IgD-negative memory B cell (primary cell): ENCODE data around the gene SMAD9. TPM values are rescaled to one million over a fixed set of nuclear protein-coding genes. Genes with fewer than 3 reads are reported as not detected.
"Not testable (repeated sequence)": the region's sequence is repeated elsewhere in the genome, so short reads cannot be mapped to it uniquely, and the experiment has no call there.

ENCODE experiments used
- H3K27ac Mint-ChIP-seq, 3 donors: one replicate each; pipeline ENCODE4 v1.8.0; 2020 to 2022; ENCODE audit warnings: mild to moderate bottlenecking in 3 of 3, mixed read lengths in 3 of 3, moderate library complexity in 1 of 3
- H3K27me3 Mint-ChIP-seq: one replicate; pipeline ENCODE4 v1.8.0; 2021; ENCODE audit warnings: mixed read lengths
- H3K36me3 Mint-ChIP-seq: one replicate; pipeline ENCODE4 v1.8.0; 2020; ENCODE audit warnings: mild to moderate bottlenecking, mixed read lengths
- H3K4me1 Mint-ChIP-seq, 3 donors: one replicate each; pipeline ENCODE4 v1.8.0; 2020 to 2022; ENCODE audit warnings: mixed read lengths in 3 of 3, mild to moderate bottlenecking in 1 of 3
- H3K4me3 Mint-ChIP-seq, 4 donors: one replicate each; pipeline ENCODE4 v1.8.0; 2020 to 2022; ENCODE audit warnings: mild to moderate bottlenecking in 4 of 4, mixed read lengths in 4 of 4, moderate library complexity in 3 of 4
- H3K9me3 Mint-ChIP-seq, 3 donors: one replicate each; pipeline ENCODE4 v1.8.0; 2020 to 2021; ENCODE audit warnings: mixed read lengths in 3 of 3, mild to moderate bottlenecking in 1 of 3
- polyA plus RNA-seq: library from polyadenylated mRNA; unstranded; fragments of 300-500 nt; fragmentation: Illumina TruSeq; gene quantifications from one replicate; pipeline ENCODE4 v1.2.3, GENCODE V29; 2021

Gene SMAD9
- polyA plus RNA-seq, 1 donor from 2014 or later: 0.04 TPM

DNA sequence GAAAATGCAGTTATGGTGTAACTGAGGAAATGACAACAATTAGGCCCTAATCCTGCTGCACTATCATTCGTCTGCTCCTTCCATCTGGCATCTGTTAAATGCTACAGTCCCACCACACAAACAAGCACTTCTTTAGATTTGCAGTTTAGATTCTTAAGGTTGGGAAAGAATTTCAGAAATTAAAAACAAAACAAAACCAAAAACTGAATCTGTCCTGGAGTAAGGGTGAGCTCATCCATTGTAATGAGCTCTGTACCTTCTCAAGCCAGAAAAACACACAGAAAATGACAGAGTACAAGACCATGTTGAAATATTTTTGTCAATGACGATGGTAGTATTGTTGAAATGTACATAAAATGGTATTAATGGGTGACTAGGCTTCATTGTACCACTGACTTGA lies 28.3 kb downstream of the SMAD9 start:
- Mint-ChIP-seq H3K4me3 (no peak overlapping the region), H3K27ac (no peak overlapping the region), H3K27me3 (peaks cover 4% of the 10 kb centered on the region), H3K9me3 (peaks cover 0 to 4% (median 0%) of the 10 kb centered on the region in 3 donors), H3K4me1 (peaks cover 0 to 4% (median 0%) of the 10 kb centered on the region in 3 donors), H3K36me3 (peaks cover 3% of the 10 kb centered on the region)

GRCh38 chr13:36888645-36889044 lies 31.4 kb downstream of the SMAD9 start:
- peaks cover 12% of the 10 kb centered on the region for H3K27me3 Mint-ChIP-seq
- H3K4me3 Mint-ChIP-seq: no peak overlapping the region
- peaks cover 0 to 4% (median 0%) of the 10 kb centered on the region in 3 donors for H3K4me1 Mint-ChIP-seq
- H3K9me3 Mint-ChIP-seq: no peaks in the 10 kb centered on the region
- peaks cover 3% of the 10 kb centered on the region for H3K36me3 Mint-ChIP-seq
- H3K27ac Mint-ChIP-seq: no peak overlapping the region

GRCh38 chr13:36887758-36888521 lies 32.1 kb downstream of the SMAD9 start:
- peaks cover 3% of the 10 kb centered on the region for H3K36me3 Mint-ChIP-seq

DNA sequence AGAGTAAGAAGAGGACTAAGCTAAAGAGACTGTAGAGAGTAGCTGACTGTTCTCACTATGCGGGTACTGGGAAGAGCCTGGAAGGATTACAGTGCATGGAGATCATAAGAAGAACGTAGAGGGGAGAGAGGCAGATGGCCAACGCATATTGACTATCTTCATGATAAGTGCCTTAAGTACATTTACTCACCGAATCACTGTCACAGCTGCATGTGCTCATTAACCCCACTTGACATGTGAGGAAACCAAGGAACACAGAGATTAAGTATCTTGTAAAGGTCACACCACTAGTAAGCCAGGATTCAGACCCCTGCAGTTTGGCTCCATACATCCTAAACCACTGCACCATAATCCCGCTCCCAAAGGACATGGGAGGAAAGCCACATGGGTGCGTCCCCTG lies 34.1 kb downstream of the SMAD9 start:
- no peaks in the 10 kb centered on the region for H3K9me3 Mint-ChIP-seq
- peaks cover 13% of the 10 kb centered on the region for H3K27me3 Mint-ChIP-seq
- no peak overlapping the region for H3K27ac Mint-ChIP-seq
- no peak overlapping the region for H3K4me3 Mint-ChIP-seq
- H3K4me1 Mint-ChIP-seq: peaks cover 0 to 4% (median 0%) of the 10 kb centered on the region in 3 donors
- peaks cover 3% of the 10 kb centered on the region for H3K36me3 Mint-ChIP-seq

More at GRCh38 chr13:36887758-36888521, 32.1 kb downstream of the SMAD9 start:
- Mint-ChIP-seq H3K4me3 (no peak overlapping the region), H3K9me3 (no peaks in the 10 kb centered on the region), H3K27ac (no peak overlapping the region), H3K27me3 (peaks cover 12% of the 10 kb centered on the region), H3K4me1 (peaks cover 0 to 4% (median 0%) of the 10 kb centered on the region in 3 donors)

- H3K4me3 Mint-ChIP-seq: no peak overlapping the region
- H3K4me1 Mint-ChIP-seq: peaks cover 0 to 4% (median 0%) of the 10 kb centered on the region in 3 donors
- H3K9me3 Mint-ChIP-seq: no peaks in the 10 kb centered on the region
- H3K27me3 Mint-ChIP-seq: peaks cover 15% of the 10 kb centered on the region
- H3K36me3 Mint-ChIP-seq: peaks cover 3% of the 10 kb centered on the region
- H3K27ac Mint-ChIP-seq: no peak overlapping the region
These were observed 35.8 kb downstream of the SMAD9 start for GRCh38 chr13:36884235-36884634.

DNA sequence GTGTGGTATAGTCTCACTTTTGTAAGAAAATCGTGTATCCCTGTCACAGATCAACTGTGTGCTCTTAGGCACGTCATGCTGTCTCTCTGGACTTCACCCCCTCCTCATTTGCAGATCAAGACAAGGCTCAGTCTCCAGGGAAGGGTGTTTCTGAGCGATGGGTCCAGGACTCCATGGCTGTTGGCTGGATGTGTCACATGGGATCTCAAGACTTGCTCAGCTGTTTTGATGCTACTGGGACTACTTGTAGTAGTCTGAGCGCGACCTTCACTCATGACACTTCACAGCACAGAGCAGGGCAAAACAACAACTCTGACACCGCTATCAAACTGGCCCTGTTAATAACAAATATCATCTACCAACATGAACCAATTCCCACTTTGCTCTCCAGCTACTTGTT lies 36.2 kb downstream of the SMAD9 start:
- Mint-ChIP-seq H3K9me3 (no peaks in the 10 kb centered on the region), H3K4me1 (peaks cover 0 to 4% (median 0%) of the 10 kb centered on the region in 3 donors), H3K36me3 (peaks cover 3% of the 10 kb centered on the region), H3K4me3 (no peak overlapping the region), H3K27me3 (peaks cover 15% of the 10 kb centered on the region), H3K27ac (no peak overlapping the region)

DNA sequence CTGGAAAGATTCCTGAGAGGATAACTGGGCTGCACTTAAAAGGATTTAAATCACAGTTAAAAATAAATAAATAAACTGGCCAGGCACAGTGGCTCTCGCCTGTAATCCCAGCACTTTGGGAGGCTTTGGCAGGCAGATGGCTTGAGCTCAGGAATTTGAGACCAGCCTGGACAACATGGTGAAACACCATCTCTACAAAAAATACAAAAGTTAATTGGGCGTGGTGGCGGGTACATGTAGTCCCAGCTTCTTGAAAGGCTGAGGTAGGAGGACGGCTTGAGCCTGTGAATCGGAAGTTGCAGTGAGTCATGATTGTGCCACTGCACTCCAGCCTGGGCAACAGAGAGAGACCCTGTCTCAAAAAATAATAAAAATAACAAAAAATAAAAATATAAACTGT lies 36.6 kb downstream of the SMAD9 start:
- H3K4me3 Mint-ChIP-seq, H3K9me3 Mint-ChIP-seq, H3K4me1 Mint-ChIP-seq, H3K36me3 Mint-ChIP-seq, H3K27ac Mint-ChIP-seq: not testable (repeated sequence)
- H3K27me3 Mint-ChIP-seq: peaks cover 15% of the 10 kb centered on the region

GRCh38 chr13:36882829-36883390 lies 37.1 kb downstream of the SMAD9 start:
- Mint-ChIP-seq H3K9me3 (no peaks in the 10 kb centered on the region), H3K27me3 (peaks cover 15% of the 10 kb centered on the region), H3K4me1 (no peaks in the 10 kb centered on the region), H3K27ac (no peak overlapping the region), H3K36me3 (no peaks in the 10 kb centered on the region), H3K4me3 (no peak overlapping the region)

DNA sequence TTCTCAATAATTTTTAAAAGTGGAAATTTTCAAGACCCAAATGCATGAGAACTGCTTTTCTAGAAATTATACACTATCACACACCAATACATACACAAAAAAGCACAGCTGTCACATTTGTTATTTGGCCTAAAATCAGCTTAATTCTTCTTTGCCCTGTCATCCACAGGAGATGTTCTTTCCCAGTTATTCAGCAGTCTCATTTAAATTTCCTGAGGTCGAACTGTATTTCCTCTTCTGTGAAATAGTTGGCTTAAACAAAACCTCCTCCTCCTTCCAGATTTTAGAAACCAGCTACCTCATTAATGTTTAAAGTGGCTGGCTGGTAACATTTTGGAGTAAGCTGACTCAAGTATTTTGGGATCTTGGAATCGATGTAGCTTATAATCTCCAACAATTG lies 39.1 kb downstream of the SMAD9 start:
- Mint-ChIP-seq H3K36me3 (no peaks in the 10 kb centered on the region), H3K4me3 (no peak overlapping the region), H3K27me3 (peaks cover 7% of the 10 kb centered on the region), H3K27ac (no peak overlapping the region), H3K9me3 (no peaks in the 10 kb centered on the region), H3K4me1 (no peaks in the 10 kb centered on the region)

DNA sequence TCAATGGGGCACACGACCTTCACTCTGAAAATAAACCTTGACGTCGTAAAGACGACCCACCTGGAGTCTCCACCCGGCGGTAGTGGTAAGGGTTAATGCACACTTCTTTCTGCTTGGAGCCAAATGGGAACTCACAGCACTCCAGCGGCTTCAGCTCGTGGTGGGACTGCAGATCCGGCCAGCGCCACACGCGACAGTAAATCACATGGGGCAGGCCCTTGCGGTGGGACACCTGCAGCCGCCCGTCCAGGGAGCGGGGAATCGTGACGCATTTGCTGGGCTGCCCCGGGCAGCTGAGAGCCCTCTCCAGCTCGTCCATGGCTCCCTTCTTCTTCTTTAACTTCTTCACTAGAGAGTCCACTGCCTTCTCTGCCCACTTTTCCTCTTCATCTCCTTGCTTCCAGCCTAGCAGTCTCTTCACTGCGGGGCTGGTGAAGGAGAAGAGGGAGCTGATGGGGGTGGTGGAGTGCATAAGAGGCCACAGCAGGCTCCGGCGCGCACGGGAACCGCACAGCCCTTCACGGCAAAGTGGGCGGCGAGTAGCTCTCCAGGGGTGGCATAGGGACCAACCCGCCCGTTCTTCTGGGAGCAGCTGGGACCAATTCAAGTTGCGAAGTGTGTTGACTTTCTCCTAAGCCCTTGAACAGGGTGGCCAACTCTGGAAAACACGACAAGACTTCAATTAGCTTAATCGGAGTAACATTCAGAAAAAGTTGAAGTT lies 40.7 kb downstream of the SMAD9 start:
- Mint-ChIP-seq H3K4me1 (no peaks in the 10 kb centered on the region), H3K36me3 (no peaks in the 10 kb centered on the region), H3K27me3 (peaks cover 8% of the 10 kb centered on the region), H3K27ac (peak overlapping the region in 1 of 3 donors; percentile 19), H3K4me3 (no peak overlapping the region), H3K9me3 (no peaks in the 10 kb centered on the region)

DNA sequence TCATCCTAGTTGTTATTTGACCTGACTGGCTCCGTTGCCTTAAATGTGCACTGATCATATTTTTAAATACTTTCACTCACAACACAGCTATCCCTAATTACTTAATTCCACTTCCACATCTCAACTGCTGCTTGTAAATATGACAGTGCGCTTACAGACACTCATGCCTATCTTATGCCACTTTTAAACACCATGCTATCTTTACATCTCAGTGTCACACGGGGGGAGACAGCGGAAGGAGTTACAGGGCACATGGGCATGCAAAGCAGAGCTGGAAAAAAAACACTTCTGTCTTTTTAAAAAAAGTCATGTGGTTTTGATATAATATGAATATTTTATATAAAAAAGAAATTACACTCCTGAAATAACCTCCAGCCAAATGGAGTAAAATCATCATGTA lies 44.1 kb downstream of the SMAD9 start:
- H3K27ac Mint-ChIP-seq: no peak overlapping the region
- H3K4me3 Mint-ChIP-seq: no peak overlapping the region
- H3K27me3 Mint-ChIP-seq: peaks cover 13% of the 10 kb centered on the region
- H3K36me3 Mint-ChIP-seq: no peaks in the 10 kb centered on the region
- no peaks in the 10 kb centered on the region for H3K9me3 Mint-ChIP-seq
- H3K4me1 Mint-ChIP-seq: no peaks in the 10 kb centered on the region

- H3K4me1 Mint-ChIP-seq: no peaks in the 10 kb centered on the region
- H3K27me3 Mint-ChIP-seq: peaks cover 13% of the 10 kb centered on the region
- no peak overlapping the region for H3K4me3 Mint-ChIP-seq
- H3K9me3 Mint-ChIP-seq: no peaks in the 10 kb centered on the region
- H3K36me3 Mint-ChIP-seq: no peaks in the 10 kb centered on the region
- no peak overlapping the region for H3K27ac Mint-ChIP-seq
These were observed 44.6 kb downstream of the SMAD9 start for GRCh38 chr13:36875431-36875830.

GRCh38 chr13:36872621-36873020 lies 47.4 kb downstream of the SMAD9 start:
- no peak overlapping the region for H3K27ac Mint-ChIP-seq
- H3K9me3 Mint-ChIP-seq: no peaks in the 10 kb centered on the region
- H3K36me3 Mint-ChIP-seq: no peaks in the 10 kb centered on the region
- H3K27me3 Mint-ChIP-seq: peaks cover 13% of the 10 kb centered on the region
- no peaks in the 10 kb centered on the region for H3K4me1 Mint-ChIP-seq
- no peak overlapping the region for H3K4me3 Mint-ChIP-seq

DNA sequence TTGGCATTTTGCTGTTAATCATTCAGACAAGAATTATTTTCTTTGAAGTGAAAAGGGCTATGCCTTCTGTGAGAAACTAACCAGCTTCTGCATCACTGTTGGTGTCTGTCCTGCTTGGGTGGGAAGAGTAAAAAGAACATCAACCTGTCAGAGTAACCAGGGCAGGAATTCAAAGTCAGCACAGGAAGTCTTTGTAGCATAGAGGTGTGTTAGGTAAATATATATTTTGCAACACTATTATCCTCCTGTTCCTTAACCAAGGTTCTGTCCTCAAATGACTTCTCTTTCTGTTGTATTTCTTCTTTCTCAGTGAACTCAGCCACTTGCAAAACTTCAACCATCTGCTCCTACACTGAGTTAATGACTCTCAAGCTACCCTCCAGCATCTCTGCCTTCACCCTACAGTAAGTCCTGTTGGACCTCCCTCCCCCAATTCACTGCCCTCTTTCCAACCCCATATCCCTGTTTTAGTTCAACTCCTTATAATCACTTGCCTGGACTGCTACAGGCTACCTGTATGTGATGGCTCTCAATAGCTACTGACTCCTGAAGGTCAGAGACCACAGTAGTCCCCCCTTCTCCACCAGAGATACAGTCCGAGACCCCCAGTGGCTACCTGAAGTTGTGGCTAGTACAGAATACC lies 49.9 kb downstream of the SMAD9 start:
- H3K9me3 Mint-ChIP-seq: no peaks in the 10 kb centered on the region
- no peak overlapping the region for H3K4me3 Mint-ChIP-seq
- peaks cover 9% of the 10 kb centered on the region for H3K27me3 Mint-ChIP-seq
- no peaks in the 10 kb centered on the region for H3K36me3 Mint-ChIP-seq
- H3K4me1 Mint-ChIP-seq: no peaks in the 10 kb centered on the region
- no peak overlapping the region for H3K27ac Mint-ChIP-seq

DNA sequence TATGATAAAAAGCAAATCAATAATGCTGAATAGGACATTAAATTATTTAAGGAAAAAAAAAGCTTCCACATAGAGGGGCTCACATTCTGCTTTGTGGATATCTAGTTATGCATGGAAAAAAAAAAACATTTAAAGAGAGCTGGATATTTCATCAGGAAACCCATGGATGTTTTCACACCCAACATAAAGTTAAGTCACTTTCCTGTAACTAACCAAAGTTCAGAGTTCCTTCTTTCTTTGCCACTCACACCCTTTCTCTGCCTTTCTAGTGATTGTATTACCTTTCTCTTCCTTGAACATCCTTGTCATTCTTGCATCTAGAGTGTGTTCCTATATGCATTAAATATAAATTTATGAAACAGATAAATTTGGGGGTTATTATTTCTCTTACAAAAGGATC lies 53.8 kb downstream of the SMAD9 start:
- peaks cover 0 to 1% (median 0%) of the 10 kb centered on the region in 3 donors for H3K4me1 Mint-ChIP-seq
- H3K27me3 Mint-ChIP-seq: peaks cover 11% of the 10 kb centered on the region
- H3K36me3 Mint-ChIP-seq: no peaks in the 10 kb centered on the region
- H3K27ac Mint-ChIP-seq: no peak overlapping the region
- no peak overlapping the region for H3K4me3 Mint-ChIP-seq
- H3K9me3 Mint-ChIP-seq: no peaks in the 10 kb centered on the region
